Activated T-cell treated with anti-CD3 and anti-CD28 coated beads for 4 hours (primary cell): ENCODE data around the gene HECW1.

ENCODE experiments used
- DNase-seq: peaks from one replicate; pipeline ENCODE4 v3.0.0-alpha.2; 2020

Gene HECW1

DNA sequence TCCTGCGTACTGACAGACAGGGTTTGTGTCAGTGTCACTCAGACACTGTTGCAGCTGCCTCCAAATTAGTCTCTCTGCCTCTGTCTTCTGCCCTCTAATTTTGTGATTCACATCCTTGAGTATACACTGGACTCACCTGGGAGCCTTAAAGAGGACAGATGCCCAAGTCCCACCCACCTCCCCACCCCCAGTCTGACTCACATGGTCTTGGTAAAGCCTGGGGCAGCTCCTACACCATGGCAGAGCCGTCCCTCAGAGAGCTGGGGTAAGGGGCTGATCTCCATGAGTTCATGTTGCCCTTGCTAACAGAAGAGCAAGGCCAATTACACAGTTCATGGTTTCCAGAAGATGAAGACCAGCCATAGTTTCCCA, 272.8 kb downstream of the HECW1 start:
- no peak for DNase-seq

DNA sequence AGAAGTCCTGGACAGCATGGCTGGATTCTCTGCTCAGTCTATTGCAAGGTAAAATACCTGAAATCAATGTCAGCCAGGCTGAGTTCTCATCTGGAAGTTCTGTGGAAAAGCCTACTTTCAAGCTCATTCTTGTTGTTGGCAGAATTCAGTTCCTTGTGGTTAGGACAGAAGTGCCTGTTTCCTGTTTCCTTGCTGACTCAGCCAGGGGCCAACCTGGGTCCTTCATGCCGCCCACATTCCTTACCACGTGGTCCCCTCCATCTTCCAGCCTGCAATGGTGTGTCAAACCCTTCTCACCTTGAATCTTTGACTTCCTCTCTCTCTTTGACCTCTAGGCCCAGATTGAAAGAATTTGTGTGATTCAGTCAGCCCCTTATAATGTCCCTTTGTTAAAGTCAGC, 273.4 kb downstream of the HECW1 start:
- no peak for DNase-seq

DNA sequence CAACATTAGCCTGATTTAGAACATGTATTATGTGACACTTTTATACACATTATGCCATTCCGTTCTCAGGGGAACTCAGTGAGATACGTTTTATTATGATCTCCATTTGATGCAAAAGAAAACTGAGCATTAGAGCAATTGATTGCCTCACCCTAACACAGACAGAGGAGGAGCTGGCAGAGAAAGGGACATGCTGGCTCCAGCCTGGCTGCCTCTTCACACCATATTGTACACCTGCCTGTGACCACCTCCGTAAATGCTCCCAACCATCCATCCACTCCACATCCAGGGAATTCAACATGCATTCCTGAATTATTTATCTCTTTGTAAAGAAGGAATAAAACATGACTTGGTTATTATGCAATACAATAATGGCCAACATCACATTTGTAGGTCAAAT, 275.5 kb downstream of the HECW1 start:
- no peak for DNase-seq

DNA sequence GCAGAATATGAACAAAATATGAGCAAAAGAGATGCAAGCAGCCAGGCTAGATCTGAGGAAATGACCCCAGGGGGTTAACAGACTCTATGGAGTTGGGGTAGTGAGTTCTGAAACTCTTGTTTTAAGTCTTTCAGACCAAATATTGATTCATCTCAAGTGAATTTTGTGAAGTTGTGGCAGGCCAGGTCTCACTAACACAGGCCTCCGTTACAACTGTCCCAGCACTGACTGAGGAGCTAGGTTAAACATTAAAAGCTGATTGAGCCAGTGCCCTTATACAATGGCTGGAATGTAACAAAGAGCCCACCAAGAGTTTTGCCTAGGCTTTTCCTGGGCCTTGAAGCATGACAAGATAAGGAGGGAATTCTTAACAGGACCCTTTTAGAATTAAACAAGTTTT, 278.1 kb downstream of the HECW1 start:
- no peak for DNase-seq

DNA sequence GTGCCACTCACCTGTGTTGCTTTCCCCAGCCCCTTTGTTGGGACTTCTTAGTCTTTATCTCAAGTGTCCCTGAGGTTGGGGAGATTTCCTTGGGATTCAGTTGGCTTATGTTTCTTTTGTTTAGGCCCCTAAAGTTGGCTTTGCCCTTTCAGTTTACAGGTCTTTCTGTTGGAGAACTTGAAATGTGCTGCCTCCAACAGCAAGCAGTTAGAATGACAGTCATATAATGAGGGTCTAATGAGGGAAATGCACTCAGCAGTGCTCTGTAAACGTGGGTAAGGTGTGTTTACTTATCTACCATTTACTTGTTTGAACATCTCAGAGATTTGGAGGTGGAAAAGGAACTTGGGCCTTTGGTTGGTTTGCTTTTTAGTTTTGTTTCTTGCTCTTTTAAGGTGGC, 279.1 kb downstream of the HECW1 start:
- no peak for DNase-seq

DNA sequence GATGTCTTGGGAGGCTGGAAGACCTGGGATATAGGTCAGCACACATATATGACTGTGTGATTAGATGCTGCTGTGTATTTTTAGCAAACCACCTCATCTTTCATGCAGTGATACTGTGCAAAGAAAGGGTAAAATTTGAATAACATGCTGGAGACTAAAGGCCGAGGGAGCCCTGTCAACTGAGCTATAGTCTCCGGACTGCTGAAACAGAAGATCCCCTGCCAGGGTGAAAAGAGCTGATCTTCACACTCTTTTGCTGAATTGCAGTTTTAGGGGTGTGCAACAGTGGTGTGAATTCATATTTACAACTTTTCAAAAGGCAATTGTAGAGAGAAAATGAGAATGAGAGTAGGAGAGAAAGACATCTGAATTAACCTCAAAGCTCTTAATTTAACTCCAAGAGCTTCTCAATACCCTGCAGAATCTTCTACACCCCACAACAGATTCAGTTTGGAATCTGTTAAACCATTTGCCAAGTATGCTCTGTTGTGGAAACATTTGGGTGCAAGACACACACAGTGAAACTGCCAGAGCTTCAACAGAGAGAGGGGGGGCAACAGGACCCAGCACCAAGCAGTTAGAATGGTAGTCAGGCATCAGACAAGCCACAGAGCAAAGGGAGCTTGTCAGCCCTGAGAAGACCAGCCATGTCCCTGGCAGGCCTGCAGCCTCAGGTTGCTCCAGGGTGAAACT, 280.3 kb downstream of the HECW1 start:
- no peak for DNase-seq

DNA sequence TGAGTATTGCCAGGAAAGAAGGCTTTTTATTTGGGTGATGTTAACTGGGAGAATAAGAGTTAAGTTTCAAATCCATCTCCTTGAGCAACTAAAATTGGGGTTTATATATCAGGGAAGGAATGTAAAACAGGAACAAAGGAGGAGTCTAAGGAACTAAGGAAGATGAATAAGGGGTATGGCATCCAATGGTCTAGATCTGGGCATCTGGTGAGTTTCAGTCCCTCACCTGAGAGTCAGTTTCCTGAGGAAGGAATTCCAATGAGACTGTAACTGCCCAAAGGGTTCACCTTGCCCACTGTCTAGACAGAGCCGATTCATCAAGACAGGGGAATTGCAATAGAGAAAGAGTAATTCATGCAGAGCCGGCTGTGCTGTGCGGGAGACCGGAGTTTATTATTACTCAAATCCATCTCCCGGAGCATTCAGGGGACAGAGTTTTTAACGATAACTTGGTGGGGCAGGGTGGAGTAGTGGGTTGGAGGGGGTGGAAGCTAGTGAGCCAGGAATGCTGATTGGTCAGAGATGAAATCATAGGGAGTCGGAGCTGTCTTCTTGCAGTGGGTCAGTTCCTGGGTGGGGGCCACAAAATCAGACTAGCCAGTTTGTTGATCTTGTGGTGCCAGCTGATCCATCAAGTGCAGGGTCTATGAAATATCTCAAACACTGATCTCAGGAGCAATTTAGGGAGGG, 282.1 kb downstream of the HECW1 start:
- no peak for DNase-seq

DNA sequence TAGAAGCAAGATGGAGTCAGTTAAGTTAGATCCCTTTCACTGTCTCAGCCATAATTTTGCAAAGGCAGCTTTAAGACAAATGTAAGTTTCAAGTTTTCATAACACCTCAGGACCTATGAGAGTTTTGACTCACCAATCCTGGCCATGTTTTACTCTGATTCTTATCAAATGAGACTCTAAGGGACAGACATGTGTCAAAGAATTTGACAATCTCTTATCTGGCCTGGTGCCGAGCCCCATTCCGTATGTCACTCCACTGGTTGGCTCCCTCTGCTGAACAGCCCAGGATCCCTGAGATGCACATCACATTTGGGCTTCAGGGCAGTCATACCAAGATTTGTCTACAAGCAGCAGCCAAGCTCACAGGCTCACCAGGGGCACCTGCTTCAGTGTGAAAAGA, 282.9 kb downstream of the HECW1 start:
- DNase-seq = no peak

DNA sequence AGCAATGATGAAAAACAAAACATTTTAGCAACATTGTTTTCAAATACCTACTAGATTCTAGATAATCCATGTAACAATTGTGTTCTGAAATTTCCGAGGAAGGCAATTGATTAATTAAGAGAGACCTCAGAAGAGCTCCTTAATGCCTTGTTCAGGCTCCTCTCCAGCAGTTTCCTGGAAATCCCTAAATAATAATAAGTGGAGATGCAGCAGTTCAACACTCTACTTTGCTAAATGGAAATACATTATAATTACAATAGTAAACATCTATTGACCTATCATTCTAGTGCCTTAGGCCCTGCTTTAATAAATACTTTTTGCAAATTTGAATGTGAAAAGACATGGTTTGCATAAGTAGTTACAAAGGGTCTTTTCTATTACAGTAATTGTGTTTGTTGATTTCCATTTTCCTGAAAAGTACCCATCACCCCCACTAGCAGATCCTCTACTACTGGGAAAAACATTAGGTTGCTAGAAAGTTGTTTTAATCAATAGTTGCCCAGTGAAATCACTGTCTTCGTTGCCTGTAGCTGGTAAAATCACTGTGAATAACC, 283.8 kb downstream of the HECW1 start:
- DNase-seq = no peak

DNA sequence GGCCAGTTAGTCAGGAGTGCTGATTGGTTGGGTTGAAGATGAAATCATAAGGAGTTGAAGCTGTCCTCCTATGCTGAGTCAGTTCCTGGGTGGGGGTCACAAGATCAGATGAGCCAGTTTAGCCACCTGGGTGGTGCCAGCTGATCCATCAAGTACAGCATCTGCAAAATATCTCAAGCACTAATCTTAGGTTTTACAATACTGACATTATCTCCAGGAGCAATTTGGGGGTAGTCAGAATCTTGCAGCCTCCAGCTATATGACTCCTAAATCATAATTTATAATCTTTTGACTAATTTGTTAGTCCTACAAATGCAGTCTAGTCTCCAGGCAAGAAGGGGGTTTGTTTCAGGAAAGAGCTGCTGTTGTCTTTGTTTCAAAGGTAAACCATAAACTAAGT, 286.4 kb downstream of the HECW1 start:
- no peak for DNase-seq

DNA sequence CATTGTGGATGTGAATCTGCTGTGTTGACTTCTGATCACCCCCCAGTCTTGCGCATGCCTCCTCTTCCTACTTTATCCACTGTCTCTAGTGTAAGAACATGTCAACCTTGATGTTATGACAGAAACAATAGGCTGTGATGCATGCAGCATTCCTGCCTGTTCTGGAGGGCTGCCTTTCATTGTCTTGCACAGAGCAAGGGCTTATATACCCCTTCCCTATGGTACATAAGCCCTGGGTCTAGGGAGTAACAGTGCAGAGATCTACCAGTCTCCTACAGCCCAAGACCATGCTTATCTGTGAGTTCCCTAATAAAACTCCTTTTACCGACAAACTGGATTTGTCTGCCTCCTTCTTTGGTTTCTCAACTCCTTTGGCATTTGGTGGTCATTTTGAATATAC, 293.5 kb downstream of the HECW1 start:
- DNase-seq = no peak

DNA sequence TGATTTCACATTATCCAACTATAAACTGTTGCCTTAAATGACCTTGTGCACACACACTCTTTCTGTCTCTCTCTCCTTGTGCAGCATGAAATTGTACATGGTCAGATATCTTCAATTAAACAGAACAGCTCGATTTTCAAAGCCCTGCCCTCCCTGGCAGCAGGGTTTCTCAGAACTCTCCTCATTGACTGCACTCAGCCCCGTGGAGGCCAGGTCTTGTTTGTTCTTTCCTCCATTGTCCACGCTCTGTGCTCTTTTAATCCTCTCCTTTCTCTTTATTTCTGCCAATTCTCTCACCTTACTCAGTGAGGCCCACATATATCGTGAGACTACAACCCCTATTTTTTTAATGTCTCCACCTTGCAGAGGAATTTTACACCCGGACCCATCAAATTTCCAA, 294.5 kb downstream of the HECW1 start:
- no peak for DNase-seq

DNA sequence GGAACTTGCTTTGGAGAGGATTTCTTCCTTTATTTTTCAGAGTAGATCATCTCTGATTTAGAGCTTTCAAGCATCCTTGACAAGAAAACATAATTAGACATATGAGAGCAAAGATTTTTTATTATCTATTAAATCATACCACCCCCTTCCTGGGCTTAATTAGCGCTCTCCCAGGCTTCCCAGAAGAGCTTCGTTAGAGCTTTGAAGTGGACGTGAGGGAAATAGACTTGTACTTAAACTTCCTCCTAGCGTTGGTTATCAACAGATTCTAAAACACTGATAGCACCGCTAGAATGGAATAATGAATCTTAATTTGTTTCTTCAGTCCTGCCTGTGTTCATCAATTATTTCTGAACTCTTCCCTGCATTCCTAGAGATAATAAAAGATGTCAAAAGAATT, 296.5 kb downstream of the HECW1 start:
- DNase-seq = no peak

DNA sequence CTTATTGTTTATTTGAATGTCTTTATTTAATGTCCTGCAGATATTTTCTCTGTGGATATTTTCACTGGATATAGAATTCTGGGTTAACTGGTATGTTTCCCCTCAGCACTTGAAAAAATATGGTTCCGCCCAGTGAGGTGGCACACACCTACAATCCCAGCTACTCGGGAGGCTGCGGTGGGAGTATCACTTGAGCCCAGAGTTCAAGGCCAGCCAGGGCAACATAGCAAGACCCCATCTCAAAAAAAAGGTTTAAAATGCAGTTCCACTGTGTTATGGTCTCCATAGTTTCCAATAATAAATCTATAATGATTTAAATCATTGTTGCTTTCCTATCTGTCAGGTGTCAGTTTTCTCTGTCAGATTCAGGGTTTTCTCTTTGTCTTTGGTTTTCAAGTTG, 305.0 kb downstream of the HECW1 start:
- DNase-seq = no peak

DNA sequence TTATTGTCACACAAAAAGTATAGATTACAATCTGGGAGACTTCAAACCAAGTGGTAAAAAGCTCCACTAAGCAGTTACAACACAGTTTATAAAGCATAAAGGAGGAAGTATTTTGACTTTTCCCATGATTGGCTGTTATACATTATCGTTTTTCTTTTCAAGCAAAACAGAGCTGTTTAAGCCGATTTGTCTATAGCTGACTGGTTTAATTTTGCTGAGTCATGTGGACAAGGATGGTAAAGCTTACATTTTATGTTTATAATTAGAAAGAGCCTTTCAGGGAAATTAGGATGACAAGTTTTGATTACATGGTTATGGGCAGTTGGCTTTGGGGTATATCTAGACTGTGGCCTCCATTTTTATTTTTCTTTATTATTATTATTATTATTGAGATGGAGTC, 318.0 kb downstream of the HECW1 start:
- DNase-seq = no peak

DNA sequence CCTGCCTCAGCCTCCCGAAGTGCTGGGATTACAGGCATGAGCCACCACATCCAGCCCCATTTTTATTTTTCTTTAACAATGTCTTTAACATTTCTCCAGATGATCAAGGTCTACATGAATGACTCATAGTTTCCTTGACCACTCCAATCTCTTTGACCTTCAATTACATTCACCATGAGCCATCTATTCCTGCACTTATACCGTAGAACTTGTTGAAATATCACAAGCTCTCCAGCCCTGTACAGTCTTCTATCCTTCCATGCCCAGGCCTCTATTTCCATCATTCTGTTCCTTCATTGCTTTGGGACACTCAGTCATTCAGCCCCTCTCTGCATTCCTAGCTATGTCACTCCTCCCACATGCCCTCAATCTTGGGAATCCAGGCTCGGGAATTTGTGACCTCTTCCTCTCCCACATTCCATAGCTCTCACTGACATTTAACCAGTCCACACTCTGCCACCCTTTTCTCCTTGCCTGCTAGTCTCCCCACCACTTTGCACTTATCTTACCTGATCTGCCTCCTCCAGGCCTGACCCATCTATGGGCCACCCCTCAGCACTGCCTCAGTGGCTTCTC, 318.7 kb downstream of the HECW1 start:
- DNase-seq = no peak

DNA sequence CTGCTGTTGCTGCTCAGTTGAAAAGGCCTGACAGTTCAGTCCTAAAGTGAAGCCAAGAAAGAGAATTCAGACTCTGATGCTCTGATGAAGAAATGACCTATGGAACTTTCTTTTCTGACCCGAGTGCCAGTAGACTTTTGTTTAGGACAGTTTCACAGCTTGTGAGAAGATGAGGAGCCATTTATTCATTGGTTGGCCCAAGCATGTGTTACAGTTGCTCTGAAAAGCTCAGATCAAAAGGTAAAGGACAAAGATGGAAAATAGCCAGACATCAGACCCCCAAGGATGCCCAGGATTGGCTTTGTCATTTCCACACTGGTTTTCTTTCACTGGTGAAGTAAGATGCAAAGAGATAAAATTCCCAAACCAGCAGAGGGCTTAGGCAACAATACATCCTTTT, 321.2 kb downstream of the HECW1 start:
- no peak for DNase-seq

DNA sequence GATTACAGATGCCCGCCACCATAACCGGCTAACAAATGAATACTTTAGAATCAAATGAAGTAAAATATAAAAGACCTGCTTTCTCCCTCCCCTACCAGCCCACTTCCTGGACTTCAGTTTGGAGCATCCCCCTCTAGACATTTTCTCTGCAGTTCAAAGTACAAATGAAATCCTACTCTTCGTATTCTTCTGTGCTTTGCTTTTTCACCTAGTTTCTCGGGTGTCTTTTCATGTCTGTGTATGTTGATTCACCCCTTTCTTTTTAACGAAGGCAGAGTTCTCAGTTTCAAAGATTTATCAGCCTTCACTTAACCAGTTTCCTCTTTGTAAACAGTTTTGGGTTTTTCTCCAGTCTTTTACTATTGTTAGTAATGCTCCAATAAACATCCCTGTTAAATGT, 324.6 kb downstream of the HECW1 start:
- DNase-seq = no peak

DNA sequence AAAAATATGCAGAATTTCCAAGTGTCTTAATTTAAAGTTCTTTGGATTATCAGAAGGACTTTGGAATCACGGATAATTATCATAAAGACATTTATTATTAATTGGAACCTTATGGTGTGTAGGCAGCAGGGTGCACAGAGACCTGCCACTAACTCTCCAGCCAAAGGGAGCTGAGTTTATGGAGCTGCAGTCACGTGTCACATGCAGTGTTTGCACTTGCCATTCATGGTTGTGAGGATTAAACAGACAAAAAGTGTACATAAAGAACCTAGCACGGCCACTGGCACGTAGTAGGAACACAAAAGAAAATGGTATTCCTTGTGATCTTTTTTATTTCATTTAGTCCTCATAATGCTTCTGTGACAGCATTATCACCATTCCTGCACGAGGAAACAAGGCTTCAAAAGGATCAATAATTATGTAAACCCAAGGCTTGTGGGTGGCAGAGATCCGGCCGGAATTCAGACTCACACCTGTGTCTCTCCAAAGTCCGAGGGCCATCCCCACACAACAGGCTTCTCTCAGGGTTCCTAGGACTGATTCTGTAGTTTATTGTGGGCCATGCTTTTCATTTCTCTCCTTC, 326.5 kb downstream of the HECW1 start:
- no peak for DNase-seq

DNA sequence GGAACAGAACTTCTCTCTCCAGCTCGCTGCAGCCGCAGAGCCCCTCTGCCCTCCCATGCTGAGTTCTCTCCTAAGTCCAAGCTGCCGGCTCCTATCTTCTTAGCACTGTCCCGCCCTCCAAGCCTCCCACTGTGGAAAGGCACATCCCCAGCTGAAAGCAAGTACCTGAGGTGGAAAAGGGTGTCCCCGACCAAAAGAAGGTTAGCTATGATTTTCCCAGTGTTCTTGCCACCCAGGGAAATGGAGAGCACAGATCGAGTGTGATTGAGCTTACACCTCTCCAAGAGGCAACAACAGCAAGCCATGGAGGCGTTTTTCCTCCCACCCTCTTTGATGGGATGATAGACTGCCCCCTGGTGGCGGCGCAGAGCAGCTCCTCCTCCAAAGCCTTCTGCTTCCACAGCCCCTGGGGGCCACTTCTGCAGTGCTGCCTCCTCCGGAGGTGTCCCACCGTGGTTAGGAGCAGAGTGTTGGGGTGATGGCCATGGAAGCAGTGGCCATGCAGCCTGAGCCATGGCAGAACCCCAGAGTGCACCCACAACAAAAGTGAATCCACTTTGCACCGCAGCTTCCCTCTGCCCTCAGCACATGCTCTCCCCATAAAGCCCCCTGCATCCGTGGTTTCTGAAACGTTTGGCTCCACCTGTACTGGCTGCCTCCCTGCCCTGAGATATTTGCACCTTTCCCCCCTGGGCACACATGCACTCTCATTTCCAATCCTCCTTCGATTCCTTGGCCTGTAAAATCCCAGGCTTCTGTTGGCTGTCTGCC, 327.4 kb downstream of the HECW1 start:
- peak; percentile 26 for DNase-seq

DNA sequence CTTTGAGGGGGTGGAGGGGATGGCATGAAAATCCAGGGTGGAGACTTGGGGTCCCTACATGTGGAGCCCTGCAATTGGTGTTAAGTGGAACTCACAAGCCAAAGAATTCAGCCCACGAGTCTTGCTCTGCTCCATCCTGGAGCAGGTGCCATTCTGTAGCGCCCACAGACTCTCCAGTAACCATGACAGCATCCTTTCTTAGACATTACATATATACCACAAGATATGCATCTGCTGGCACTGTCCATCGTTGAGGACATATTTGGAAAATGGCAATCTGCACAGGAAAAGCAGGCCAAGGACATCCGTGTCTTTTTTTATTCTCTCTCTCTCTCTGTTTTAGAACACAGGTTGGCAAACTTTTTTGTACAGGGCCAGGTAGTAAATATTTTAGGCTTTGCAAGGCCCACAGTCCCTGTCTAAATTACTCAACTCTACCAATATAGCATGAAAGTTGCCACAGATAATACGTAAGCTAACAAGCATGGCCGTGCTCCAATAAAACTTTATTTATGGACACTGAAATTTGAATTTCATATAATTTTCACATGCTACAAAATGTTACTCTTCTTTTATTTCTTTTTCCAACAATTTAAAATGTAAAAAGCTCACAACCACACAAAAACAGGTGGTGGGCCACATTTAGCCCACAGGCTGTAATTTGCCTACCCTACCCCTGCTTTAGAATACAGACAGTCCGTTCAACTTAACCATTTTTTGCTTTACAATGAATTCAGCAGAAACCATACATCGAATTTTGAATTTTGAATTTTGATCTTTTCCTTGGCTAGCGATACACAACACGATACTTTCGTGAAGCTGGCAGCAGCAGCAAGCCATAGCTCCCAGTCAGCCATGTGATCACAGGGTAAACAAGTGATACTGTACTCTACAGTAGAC, 329.0 kb downstream of the HECW1 start:
- no peak for DNase-seq

DNA sequence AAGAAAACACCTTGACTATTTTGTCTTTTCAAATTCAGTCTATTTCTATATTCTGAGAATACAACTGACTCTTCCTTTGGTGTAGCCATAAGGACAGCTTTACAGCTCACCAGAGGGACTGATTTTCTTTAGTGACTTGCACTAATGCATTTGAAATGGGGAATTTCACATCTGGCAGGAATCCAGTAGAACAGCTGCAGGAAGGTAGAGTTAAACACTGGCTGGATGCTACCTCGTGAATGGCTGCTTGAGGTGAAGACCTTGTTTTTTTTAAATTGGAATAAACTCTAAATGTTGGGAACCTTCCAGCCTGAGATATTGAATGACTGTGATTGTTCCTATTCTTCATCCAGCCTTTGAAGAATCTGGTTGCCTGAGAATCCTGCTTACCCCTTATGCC, 330.9 kb downstream of the HECW1 start:
- DNase-seq = no peak
